ENCODE results near the gene HOXD12.

The HOXD12 gene

GRCh38 chr2:176147800-176148496 lies 48.4 kb downstream of the HOXD12 start:
- DNase-seq (ENCODE audit: low spot score): no peak

GRCh38 chr2:176148751-176149421 lies 49.3 kb downstream of the HOXD12 start:
- DNase-seq (ENCODE audit: low spot score): no peak

GRCh38 chr2:176149481-176149938 lies 49.9 kb downstream of the HOXD12 start:
- DNase-seq (ENCODE audit: low spot score): no peak

- no peak for DNase-seq (ENCODE audit: low spot score)
Observed at GRCh38 chr2:176149939-176150583, 50.5 kb downstream of the HOXD12 start.

GRCh38 chr2:176150584-176151441 lies 51.2 kb downstream of the HOXD12 start:
- no peak for DNase-seq (ENCODE audit: low spot score)

- no peak for DNase-seq (ENCODE audit: low spot score)
Observed at GRCh38 chr2:176151442-176152287, 52.1 kb downstream of the HOXD12 start, which contains the start of gene HOXD4. TSS of gene HOXD4 (plus strand) at chr2:176151550. CDS start at chr2:176151634, 84 bp downstream.

Small RNAs within 50 kb of the gene (small RNA-seq; reads per million reads assigned to genes)
- 979 to 13,056 reads per million in 2 experiments for gene MIR10B
